Fibroblast of skin of abdomen (primary cell): ENCODE results near the gene PPP1R12C.
"Not testable (repeated sequence)": the region's sequence is repeated elsewhere in the genome, so short reads cannot be mapped to it uniquely, and the experiment has no call there.

Experiments
- DNase-seq: peaks from one replicate; pipeline ENCODE4 v3.0.0-alpha.2; 2013

PPP1R12C gene

DNA sequence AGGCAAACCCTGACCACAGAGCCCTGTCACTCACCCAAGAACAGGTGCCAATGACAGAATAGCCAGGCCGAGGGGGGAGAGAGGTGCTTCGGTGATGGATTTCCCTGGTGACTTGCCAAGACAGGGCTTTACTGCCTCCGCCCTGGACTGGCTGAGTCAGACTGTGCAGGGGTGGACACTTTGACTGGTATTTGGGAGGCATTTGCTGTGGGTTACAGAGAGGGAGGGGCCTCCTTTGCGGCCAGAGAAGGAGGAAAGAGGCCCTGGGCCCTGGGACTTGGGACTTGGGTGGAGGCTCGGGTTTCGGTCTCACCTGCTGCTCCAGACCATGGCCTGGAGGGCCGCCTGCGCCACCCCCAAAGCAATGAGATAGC, 46.3 kb downstream of the PPP1R12C start:
- DNase-seq, result peak; percentile 38

DNA sequence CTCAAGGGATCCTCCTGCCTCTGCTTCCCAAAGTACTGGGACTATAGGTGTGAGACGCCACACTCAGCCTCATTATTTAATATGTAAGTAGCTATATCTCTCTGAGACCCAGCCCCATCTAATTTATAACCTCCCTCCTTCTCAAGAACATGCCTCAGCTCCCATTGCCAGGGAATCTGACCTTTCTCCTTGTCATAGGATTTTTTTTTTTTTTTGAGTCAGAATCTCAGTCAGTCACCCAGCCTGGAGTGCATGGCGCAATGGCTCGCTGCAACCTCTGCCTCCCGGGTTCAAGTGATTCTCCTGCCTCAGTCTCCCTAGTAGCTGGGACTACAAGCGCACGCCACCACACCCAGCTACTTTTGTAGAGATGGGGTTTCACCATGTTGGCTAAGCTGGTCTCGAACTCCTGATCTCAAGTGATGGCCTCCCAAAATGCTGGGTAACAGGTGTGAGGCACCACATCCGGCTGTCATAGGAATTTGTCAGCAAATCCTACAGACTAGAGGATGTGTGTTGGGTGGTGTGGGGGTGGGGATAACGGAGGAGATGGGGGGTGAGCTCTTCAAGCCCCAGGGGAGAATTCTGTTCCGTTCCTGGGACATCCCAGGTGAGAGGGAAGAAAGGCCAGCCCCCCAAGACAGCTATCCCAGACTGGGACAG, 46.8 kb downstream of the PPP1R12C start:
- no peak for DNase-seq

DNA sequence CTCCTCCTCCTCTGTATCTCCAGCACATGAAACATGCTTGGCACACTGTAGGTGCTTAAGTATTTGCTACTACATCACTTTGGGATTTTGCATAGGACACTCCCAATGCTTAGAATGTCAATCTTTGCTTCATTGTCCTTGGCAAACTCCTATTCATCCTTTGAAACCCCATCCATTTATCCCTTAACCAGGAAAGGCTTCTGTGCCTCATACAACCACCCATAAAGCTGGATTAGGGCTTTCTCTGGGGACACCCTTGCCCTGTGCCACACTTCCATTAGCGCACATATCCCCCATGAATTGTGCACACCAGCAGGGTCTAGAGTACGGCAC, 47.6 kb downstream of the PPP1R12C start:
- no peak for DNase-seq

DNA sequence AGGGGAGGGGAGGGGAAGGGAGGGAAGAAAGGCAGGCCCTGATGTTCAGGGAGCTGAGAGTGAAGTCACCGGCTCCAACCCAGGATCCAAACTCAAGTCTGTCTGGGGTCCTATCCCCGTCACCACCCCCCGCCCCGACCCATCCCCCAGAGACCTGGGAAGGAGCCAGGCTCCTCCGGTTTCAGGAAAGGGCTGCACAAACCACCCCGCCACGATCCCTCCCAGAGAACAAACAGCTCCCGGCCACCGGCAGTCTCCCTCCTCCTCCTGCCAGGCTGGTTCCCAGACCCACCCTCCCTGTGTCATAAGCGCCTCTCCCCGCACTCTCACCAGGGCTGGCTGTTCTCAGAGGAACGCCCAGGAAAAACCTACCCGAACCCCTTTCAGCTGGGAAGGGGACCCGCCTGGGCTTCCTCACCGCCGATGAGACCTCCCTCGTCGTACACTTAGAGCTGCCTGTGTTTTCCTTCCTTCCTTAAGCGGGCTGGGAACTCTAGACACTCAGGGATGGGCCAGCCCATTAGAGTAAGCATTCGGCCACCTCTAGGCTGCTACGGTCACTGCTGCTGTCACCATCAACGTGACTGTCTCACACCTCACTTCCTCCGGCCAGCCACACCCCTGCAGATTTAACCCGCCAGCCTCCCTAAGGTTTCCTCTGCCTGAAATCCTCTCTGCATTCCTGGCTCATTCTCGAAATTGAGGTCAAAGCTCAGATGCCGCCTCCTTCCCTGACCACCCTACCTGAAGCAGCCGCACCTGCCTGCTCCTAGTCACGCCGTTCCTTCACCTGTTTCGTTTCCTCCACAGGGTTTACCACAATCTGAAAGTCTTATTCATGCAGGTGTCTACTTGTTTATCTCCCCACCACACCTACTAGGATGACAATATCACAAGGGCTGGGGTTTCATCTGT, 48.2 kb downstream of the PPP1R12C start:
- DNase-seq, result no peak

DNA sequence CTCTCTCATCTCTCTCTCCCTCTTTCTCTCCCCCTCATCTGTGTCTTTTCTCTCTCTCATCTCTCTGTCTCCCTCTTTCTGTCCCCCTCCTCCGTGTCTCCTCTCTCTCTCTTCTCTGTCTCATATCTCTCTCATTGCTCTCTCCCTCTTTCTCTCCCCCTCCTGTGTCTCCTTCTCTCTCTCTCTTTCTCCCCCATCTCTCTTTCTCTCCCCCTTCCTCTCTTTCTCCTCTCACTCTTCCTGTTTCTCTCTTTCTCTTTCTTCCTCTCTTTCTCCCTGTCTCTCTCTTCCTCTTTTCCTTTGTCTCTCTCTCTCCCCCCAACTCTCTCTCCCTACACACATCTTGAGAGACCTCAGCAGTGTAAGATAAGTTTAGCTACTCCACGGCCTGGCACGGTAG, 49.6 kb downstream of the PPP1R12C start:
- DNase-seq, result no peak

DNA sequence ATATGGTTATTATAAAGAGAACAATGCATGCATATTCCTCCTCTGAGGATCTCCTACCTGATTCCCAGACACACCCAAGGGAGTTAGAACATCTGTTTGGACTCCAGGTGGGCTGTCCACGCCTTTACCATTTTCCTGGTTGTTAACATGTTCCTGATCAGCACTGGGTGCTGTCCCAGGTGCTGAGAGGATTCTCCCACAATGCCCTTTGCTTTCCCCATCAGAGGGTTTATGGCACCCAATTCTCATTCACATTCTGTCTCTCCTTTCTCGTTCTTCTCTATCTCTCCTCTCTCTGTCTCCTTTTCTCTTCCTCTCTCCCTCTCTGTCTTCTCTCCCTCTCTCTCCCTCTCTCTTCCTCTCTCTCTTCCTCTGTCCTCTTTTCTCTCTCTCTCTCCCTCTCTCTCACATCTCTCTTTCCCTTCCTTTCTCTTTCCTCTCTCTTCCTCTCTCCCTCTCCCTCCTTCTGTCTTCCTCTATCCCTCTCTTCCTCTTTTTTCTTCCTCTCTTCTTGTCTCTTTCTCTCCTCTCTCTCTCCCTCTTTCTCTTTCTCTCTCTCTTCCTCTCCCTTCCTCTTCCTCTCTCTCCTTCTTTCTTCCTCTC, 51.2 kb downstream of the PPP1R12C start:
- no peak for DNase-seq

DNA sequence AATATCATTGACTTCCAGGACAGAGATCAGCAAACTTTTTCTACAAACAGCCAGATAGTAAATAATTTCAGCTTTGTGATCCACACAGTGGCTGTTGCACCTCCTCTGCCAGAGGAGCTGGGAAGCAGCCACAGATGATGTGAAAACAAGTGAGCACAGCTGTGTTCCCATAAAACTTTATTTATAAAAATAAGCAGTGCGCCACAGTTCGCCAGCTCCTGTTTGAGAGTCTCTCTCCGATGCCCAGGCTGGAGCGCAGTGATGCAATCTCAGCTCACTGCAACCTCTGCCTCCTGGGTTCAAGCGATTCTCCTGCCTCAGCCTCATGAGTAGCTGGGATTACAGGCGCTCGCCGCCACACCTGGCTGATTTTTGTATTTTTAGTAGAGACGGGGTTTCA, 51.9 kb downstream of the PPP1R12C start:
- not testable (repeated sequence) for DNase-seq

- no peak for DNase-seq
Observed at GRCh38 chr19:55063492-55063843, 54.0 kb downstream of the PPP1R12C start.

- peak; percentile 92 for DNase-seq
Observed at GRCh38 chr19:55062735-55063491, 54.5 kb downstream of the PPP1R12C start, which contains the start of gene RDH13. RDH13 (minus strand) TSS chr19:55063148; CDS start chr19:55063032, 116 bp downstream.

- not testable (repeated sequence) for DNase-seq
Observed at GRCh38 chr19:55060287-55060686, 57.1 kb downstream of the PPP1R12C start.

GRCh38 chr19:55058781-55059610, 58.4 kb downstream of the PPP1R12C start:
- DNase-seq, result no peak

DNA sequence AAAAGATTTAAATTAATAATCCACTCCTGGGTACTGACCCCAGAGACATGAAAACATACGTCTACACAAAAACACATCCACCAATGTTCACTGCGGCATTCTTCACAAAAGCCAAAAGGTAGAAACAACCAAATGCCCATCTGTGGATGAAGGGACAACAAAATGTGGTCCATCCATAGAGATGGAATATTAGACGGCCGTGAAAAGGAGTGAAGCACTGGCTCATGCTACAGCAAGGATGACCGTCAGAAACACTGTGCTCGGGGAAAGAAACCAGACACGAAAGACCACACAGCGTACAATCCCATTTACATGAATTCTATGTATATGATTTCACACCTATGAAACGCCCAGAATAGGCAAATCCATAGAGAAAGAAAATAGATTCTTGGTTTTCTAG, 60.6 kb downstream of the PPP1R12C start:
- no peak for DNase-seq

- DNase-seq, result no peak
Observed at GRCh38 chr19:55053735-55054134, 63.7 kb downstream of the PPP1R12C start.

DNA sequence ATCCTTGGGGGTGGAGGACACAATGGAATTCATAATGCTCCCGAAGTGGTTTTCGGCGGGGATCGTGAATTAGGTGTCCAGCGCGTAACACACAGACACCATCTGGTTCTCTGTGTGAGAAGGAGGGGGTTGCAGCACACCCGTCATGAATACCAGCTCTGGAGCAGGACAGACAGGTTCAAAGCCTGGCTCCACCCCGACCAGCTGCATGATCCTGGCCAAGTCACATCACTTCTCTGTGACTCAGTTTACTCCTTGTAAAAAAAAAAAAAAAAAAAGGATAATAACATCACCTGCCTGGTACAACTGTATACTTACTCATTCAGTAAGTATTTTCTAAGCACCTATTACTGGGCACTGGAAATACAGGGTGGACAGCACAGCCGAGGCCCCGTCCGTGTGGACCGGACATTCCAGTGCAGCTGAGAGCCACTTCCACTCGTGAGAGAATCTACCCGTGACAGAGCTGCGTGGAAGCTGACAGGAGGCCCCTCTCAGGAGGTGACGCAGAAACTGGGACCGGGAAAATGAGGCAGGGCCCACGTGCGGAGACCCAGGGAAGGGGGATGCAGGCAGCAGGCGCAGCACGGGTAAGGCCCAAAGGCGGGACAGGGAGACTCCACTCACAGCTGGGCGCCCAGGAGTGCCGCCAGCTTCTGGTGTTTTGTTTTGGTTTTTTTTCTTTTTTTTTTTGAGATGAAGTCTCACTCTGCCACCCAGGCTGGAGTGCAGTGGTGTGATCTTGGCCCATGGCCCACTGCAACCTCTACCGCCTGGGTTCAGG, 66.5 kb downstream of the PPP1R12C start:
- DNase-seq, result no peak

GRCh38 chr19:55048446-55048845, 69.0 kb downstream of the PPP1R12C start:
- no peak for DNase-seq

GRCh38 chr19:55047951-55048350, 69.5 kb downstream of the PPP1R12C start:
- no peak for DNase-seq

DNA sequence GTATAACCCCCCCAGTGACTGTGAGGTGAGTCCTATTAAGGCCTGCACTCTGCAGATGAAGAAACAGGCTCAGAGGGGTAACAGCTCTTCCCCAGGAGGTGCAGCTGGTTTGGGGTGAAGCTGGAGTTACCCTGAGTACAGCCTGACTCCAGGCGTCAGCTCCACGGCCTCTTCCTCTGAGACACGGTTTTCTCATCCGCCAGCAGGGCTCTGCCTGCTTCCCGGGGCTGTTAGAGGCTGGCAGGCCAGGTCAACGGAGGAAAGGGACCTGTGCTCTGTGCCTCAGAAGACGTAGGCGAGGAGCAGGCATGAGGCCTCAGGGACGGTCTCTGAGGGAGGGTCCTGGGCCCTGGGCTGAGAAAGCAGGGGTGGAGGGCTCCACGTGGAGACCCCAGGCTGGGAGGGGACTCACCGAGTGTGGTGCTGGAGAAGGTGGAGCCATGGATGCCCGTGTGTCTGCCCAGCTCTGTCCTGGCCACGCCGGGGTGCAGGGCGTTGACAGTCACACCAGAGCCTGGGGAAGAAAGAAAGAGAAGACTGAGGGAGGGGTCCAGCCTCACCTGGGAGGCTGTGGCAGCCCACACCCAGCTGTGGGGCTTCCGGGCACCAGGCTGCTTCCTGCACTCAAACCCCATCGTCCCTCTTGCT, 70.3 kb downstream of the PPP1R12C start:
- DNase-seq, result no peak

- no peak for DNase-seq
Observed at GRCh38 chr19:55044771-55045716, 72.4 kb downstream of the PPP1R12C start.

DNA sequence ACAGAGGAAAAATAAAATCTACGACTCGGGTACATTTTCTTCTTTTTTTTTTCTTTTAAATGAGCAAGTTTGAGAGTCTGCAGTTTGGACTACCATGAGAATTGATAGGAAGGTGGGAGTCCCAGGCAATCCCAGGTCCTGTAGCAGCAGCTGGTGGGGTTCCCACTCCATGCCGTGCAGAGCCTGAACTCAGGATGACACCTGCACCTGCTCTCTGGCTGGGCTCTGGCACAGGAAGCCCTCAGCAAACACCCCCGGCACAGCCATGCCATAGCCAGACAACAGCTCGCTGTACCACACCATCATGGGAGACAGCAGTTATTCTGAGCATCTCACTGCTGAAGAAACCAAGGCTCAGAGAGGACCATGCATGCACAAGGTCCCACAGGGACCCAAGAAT, 73.2 kb downstream of the PPP1R12C start:
- no peak for DNase-seq
